K562 (cell line): ENCODE data around the gene GCHFR.

ENCODE experiments used
- ADNP ChIP-seq: fragments of 200-800 bp; sonication (Bioruptor generic); IDR thresholded peaks from 2 replicates; pipeline ENCODE4 v1.6.1; 2016; ENCODE audit warnings: missing genetic modification characterization, missing compliant biosample characterization
- ATF2 ChIP-seq: sonication (generic); formaldehyde crosslinking; IDR thresholded peaks from 2 replicates; pipeline ENCODE4 v1.8.1; 2022; ENCODE audit warnings: missing genetic modification reagents
- CTCF ChIP-seq, 3 experiments: IDR thresholded peaks in 2 of 3; conservative IDR thresholded peaks in 1 of 3; 2 replicates each; pipeline ENCODE4 v1.5.1; 2011 to 2012; ENCODE audit warnings: low read length in 3 of 3, mild to moderate bottlenecking in 3 of 3, control low read depth in 2 of 3, improper control_type of control experiment in 1 of 3, inconsistent platforms in 1 of 3, low read depth in 1 of 3, mixed read lengths in 1 of 3, moderate library complexity in 1 of 3; ENCODE audit not compliant: insufficient read depth in 2 of 3
- KAT7 ChIP-seq: sonication (generic); formaldehyde crosslinking; IDR thresholded peaks from 2 replicates; pipeline ENCODE4 v1.8.0; 2022; ENCODE audit warnings: missing genetic modification reagents, mild to moderate bottlenecking, borderline replicate concordance
- MXI1 ChIP-seq: IDR thresholded peaks from 2 replicates; pipeline ENCODE4 v1.6.1; 2011; ENCODE audit warnings: low read depth, mild to moderate bottlenecking, improper control_type of control experiment, low read length
- NRF1 ChIP-seq, 2 experiments: fragments of 450-650 bp; IDR thresholded peaks in 1 of 2; conservative IDR thresholded peaks in 1 of 2; 2 replicates each; pipeline ENCODE4 v1.6.1; 2014; ENCODE audit warnings: mild to moderate bottlenecking in 2 of 2
- POLR2A ChIP-seq: fragments of 450-650 bp; conservative IDR thresholded peaks from 2 replicates; pipeline ENCODE4 v1.6.1; 2016
- RAD51 ChIP-seq: fragments of 450-650 bp; IDR thresholded peaks from 2 replicates; pipeline ENCODE4 v1.7.1; 2016; ENCODE audit warnings: low read depth, mild to moderate bottlenecking, borderline replicate concordance
- SPI1 ChIP-seq: IDR thresholded peaks from 2 replicates; pipeline ENCODE4 v1.6.1; 2011; ENCODE audit warnings: low read depth, low read length, control low read depth, borderline replicate concordance
- ZBTB49 ChIP-seq: sonication (generic); formaldehyde crosslinking; IDR thresholded peaks from 2 replicates; pipeline ENCODE4 v1.8.0; 2022; ENCODE audit warnings: missing genetic modification reagents, mild to moderate bottlenecking, borderline replicate concordance

- TF ChIP-seq ADNP (tag) = no peak
- no peak for TF ChIP-seq CTCF (IDR thresholded peaks at IDR 0.05 in 2 of 3, conservative IDR thresholded peaks at IDR 0.05 in 1 of 3; ENCODE audit: insufficient read depth in 2 of 3, low read depth in 1 of 3, low read length in 3 of 3)
- no peak for TF ChIP-seq RAD51
- TF ChIP-seq ZBTB49 (CRISPR knock-in tag) = no peak
- TF ChIP-seq POLR2A = no peak
- no peak for TF ChIP-seq MXI1
- TF ChIP-seq NRF1 (conservative IDR thresholded peaks at IDR 0.05 in 1 of 2, IDR thresholded peaks at IDR 0.05 in 1 of 2) = no peak
- TF ChIP-seq KAT7 = no peak
- no peak for TF ChIP-seq SPI1
- TF ChIP-seq ATF2 (CRISPR knock-in tag) = no peak
Observed at GRCh38 chr15:40714144-40714543, 49.7 kb upstream of the GCHFR start.
